GM04504 (cell line): ENCODE data around the gene ARHGEF4.
"Not testable (repeated sequence)": the region's sequence is repeated elsewhere in the genome, so short reads cannot be mapped to it uniquely, and the experiment has no call there.

Source experiments
- DNase-seq: peaks from one replicate; pipeline ENCODE4 v3.0.0-alpha.2; 2012; ENCODE audit warnings: low read depth

The ARHGEF4 gene

GRCh38 chr2:130976591-130977237 is 140.0 kb downstream of the ARHGEF4 start:
- DNase-seq: no peak

- no peak for DNase-seq
These were observed 140.8 kb downstream of the ARHGEF4 start for GRCh38 chr2:130977461-130978050.

- no peak for DNase-seq
These were observed 145.0 kb downstream of the ARHGEF4 start for GRCh38 chr2:130981667-130982066.

- no peak for DNase-seq
These were observed 148.6 kb downstream of the ARHGEF4 start for GRCh38 chr2:130985206-130985780.

- no peak for DNase-seq
These were observed 149.3 kb downstream of the ARHGEF4 start for GRCh38 chr2:130985831-130986649.

DNA sequence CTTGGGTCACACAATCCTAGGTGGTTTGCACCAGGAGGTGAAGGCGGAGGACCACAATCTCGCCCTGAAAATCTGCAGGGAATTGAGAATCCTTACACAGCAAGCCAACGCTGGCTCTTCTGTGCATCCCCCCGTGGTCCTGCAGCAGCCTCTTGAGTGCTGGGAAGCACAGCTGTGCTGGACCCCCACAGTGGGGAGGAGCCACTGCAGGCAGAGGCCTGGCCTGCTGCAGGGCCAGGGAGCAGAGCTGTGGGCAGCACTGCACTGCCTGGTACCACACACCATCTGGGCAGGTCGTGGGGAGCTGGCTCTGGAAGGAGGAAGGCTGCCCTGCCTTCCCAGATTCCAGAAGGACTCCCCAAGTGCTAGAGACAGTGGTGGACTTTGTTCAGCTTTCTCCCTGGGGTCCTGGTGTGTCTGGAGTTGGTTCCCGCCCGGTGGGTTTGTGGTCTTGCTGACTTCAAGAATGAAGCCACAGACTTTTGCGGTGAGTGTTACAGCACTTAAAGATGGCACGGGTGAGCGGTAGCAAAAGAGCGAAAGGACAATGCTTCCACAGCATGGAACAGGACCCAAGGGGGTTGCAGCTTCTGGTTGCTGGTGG is 150.3 kb downstream of the ARHGEF4 start:
- no peak for DNase-seq

DNA sequence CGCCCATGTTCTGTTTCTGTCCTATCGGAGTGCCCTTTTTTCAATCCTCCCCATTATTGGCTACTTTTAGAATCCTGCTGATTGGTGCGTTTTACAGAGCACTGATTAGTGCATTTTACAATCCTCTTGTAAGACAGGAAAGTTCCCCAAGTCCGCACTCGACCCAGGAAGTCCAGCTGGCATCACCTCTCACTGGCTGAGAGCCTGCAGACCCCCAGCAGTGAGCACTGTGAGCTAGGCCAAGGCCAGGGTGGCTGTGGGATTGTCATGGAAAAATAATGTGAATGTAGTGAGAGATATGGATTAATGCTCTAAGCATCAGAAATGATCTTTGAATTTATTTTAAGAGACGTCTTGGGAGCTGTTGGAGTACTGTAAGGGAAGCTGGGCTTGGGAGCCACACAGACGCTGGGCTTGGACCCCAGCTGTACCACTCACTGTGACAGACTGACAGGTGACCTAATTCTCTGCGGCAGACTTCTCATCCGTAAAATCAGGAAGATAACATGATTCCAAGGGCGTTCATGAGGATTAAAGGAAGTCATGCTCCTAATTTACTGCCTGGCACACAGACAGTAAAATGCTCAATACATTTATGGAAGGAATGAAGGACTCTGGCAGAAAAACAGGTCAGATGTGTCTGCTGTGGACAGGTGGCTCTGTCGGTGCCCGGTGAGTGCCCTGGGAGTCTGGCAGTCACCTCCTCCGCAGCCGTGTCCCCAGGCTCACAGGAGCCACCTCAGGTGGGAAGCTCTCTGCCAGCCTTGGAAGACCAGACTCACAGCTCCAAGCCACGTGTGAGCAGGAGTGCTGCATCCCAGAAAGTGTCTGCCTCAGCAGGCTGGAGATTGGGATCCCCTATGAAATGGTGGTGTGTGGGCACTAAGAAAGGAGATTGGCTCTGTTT is 151.1 kb downstream of the ARHGEF4 start:
- DNase-seq: no peak

GRCh38 chr2:130991446-130991845 is 154.7 kb downstream of the ARHGEF4 start:
- not testable (repeated sequence) for DNase-seq

DNA sequence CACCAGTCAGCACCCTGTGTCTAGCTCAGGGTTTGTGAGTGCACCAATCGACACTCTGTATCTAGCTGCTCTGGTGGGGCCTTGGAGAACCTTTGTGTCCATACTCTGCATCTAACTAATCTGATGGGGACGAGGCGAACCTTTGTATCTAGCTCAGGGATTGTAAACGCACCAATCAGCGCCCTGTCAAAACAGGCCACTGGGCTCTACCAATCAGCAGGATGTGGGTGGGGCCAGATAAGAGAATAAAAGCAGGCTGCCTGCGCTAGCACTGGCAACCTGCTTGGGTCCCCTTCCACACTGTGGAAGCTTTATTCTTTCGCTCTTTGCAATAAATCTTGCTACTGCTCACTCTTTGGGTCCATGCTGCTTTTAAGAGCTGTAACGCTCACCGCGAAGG is 155.3 kb downstream of the ARHGEF4 start:
- DNase-seq: not testable (repeated sequence)

- no peak for DNase-seq
These were observed 160.0 kb downstream of the ARHGEF4 start for GRCh38 chr2:130996691-130997090.

GRCh38 chr2:130997198-130997597 is 160.5 kb downstream of the ARHGEF4 start:
- no peak for DNase-seq

DNA sequence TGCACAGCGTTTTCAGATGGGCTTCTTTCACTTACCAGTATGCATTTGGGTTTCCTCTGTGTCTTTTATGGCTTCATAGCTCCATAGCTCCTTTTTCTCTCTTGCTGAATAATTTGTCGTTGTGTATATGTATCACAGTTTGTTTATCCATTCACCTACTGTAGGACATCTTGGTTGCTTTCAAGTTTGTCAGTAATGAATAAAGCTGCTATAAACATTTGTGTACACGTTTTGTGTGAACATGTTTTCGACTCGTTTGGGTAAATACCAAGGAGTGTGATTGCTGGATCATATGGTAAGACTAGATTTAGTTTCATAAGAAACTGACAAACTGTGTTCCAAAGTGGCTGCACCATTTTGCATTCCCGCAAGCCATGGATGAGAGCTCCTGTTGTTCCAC is 161.8 kb downstream of the ARHGEF4 start:
- DNase-seq: no peak

DNA sequence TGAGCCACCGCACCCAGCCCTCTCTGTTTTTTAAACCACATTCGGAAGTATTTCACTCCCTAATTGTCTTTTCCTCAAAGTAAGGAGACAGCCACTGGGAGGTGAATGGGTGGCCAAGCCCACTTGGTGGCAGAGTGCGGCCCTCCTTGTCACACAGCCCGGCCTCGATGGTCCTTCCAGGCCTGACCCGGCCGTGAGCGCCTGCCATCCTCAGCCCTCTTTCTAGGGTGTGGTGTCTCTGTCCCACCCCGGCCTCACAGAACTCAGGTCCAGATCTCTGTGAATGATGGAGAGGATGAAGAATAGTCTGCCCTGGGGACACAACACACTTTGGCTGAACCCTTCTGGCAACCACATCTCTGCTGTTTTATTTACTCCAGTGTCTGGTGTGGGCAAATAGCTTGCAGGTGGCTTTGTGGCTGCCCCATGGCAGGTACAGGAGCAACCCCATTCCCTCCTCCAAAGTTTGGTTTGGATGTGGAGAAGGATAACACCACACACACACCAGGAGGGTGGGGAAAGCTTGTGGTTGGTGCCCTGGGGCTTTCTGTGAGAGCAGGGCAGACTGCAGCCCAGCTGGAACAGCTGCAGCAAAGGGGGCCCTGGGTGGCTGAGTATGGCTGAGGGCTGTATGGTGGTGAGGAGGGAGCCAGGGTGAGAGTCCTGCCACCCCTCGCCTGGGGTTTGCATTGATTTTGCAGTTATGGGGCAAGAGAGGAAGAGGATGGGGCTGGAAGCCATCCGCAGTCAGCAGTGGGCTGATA is 167.9 kb downstream of the ARHGEF4 start:
- DNase-seq: no peak

GRCh38 chr2:131005216-131005935 is 168.7 kb downstream of the ARHGEF4 start:
- DNase-seq: no peak

GRCh38 chr2:131006561-131006960 is 169.8 kb downstream of the ARHGEF4 start:
- DNase-seq: no peak

DNA sequence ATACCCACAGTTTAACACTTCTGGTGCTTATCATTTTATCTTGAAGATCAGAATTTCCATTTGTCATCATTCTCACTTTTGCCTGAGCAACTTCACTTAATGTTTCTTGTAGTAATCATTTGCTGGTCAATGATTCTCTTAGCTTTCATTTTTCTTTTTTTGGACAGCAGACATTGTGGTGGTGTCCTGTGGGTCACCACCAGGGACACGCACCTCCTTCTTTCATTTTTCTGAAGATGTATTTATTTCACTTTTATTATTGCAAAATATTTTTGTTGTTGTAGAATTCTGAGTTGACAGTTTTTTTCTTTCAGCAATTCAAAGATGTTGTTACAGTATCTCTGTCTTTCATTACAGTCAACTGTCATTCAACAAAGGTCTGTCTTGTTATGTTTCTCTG is 172.3 kb downstream of the ARHGEF4 start:
- no peak for DNase-seq

DNA sequence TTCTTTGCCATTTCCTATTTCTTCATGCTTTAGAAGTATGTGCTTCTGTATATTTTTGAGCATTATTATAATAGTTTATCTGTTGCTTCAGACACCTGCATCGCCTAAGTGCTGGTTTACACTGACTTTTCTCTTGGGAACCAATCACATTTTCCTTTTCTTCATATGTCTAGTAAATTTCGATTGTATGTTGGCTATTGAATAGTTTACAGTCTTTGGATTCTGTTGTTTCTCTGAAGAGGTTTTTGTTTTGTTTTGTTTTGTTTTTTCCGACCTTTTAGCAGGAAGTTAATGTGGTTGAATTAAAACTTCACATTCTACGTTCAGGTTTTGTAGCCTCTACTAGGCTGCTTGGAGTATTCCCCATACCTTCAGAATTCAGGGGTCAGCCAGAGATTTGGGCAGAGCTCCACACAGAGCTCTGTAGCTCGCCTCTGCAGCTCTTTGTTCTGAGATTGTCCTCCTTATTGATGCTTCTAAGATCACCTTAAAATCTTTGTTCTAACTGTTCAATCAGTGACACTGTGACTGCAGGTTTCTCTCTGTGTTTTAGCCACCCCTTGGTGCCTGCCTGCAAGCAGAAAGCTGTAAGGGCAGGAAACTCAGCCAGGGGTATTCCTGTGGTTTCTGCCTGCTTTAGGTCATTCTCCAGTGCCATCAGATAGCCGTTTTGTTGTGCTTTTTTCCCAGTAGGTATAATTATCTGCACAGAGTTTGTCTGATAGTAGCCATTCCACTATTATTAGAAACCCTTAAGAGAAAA is 173.2 kb downstream of the ARHGEF4 start:
- no peak for DNase-seq

DNA sequence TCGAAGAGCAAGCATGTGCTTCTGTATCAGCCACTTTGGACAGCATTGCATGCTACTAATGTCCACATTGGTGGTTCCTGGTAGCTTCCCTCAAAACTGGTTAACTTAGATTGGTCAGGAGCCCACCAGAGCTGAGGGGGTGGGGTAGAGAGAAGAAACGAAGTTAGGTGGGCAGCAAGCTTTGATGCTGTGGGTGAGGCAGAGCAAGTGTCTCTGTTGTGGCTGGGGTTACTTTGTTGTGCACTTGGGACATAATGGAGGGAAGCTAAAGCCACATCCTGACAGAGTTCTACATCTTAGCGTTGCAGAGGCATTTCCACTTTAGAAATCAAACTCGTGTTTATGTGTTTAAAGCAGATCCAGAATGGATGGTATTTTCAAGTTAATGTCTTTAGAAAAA is 173.9 kb downstream of the ARHGEF4 start:
- DNase-seq: no peak

DNA sequence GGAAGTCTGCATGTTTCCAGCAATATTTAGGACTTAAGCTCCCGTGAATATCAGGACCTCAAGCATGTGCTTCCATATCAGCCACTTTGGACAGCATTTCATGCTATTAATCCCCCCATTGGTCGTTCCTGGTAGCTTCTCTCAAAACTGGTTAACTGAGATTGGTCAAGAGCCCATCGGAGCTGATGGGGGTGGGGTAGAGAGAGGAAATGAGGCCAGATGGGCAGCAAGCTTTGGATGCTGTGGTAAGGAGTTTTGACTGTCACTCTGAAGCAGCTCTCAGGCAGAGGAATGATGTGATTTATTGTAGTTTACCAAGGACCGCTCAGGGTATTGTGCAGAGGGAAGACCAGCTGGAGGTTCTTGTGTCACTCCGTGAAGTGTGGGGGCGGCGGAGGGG is 174.8 kb downstream of the ARHGEF4 start:
- DNase-seq: no peak
